Measurements from ENCODE around the gene ASB13.

DNA sequence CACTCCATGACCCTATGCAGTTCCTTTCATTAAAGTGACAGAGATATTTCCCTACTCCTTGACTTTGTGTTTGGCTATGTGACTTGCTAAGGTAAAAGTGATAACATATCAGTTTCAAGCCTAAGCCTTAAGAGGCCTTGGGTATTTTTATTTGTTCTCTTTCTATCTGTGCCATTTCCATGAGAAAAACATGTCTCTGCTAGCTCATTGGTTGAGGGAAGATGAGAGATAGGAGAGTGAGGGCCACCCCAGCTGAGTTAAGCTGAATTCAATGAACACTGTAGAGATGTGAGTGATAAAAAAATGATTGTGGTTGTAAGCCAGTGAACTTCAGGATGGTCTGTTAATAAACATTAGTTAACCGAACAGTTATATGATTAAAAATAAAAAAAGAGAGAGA is 31.7 kb upstream of the ASB13 start:
- no peak for TF ChIP-seq POLR2AphosphoS5 (IDR thresholded peaks at IDR 0.05; ENCODE audit: low read depth, low read length)
- TF ChIP-seq SMC3 (IDR thresholded peaks at IDR 0.05; ENCODE audit: low read depth, low read length) = no peak
- TF ChIP-seq CTCF (IDR thresholded peaks at IDR 0.05) = no peak
